ENCODE data around the gene COMT. TPM values are rescaled to one million over a fixed set of nuclear protein-coding genes. Genes with fewer than 3 reads are reported as not detected.

COMT gene
- total RNA-seq, 2 experiments from 2014 or later, result 90.8 to 112 TPM

DNA sequence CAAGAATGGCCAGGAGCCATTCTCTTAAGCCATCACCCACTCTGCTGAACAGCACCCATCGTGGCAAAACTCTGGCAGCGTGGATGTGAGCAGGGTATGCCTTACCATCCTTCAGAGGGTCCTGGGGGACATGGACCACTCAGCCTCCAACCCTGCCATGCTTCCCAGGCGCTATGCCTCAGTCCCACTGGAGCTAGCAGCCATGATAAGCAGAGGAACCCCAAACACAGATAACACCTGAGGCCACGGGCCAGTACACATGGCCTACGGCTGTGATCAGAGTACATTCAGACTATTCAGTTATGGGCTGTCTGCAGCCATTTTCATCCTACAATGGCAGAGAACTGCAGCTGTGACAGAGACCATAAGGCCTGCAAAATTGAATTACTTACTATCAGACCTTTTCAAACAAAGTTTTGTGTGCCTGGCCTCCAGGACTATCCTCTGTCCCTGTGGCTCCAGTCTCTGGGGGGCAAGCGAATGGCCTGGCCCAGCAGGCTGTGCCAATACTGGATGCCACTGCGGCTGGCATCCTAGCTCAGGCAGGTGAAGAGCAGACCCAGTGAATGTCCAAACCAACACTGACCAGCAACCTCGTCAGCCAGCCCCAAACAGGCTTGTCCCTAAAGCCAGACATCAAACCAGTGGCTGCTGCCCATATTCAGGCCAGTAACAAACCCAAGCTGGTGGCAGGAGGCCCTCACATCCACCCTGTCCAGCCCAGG, 68.2 kb downstream of the COMT start:
- CTCF ChIA-PET (ENCODE audit: unreplicated experiment), result no interaction called here
- H3K79me2 ChIP-seq (ENCODE audit: insufficient read depth, low read depth, low read length), result no peaks in the 10 kb centered on the region
- BruUV-seq (replicated peaks), result no TSS peak

DNA sequence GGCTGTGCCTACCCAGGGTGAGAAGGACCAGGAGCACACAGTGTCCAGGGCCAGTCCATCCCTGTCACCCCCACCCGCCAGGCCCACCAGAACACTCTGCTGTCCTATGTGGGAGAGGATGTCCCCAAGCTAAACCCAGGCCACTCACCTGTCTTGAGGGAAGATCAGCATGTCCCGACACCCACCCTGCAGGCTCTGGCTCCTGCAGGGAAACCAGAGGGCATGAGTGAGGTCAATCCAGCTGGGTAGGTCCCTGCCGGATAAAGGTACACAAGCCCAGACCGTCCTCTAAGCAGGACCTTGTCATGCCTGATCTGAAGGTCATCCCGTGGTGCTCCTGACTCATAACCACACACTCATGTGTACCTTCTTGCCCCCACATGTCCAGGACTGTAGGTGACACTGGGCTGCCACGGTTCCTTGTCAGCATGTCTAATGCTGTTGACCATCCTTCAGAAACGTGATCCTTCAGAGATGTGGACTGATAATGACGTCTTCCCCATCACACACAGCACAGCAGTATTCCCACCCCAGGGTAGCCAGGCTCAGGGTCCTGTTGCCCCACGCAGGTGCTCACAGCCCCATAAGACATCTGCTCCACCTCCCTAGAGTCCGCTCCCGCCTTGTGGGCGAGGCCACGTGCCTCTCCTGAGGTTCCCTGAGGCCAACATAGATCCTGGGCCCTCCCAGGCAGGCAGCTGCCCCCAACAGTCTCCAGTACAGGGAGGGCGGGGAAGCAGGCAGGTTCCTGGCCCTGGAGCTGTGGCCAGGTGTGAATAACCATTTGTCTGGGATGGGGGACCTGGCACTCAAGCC, 68.9 kb downstream of the COMT start:
- intact Hi-C loops (cut with micrococcal nuclease; ENCODE audit: unreplicated experiment), result no loop called here
- no TSS peak for BruUV-seq (replicated peaks)

More for the DNA sequence above, 68.2 kb downstream of the COMT start:
- Histone ChIP-seq H3K36me3 (ENCODE audit: insufficient read depth, low read length) (no peaks in the 10 kb centered on the region), H3K9me3 (ENCODE audit: low read length) (peaks cover 5% of the 10 kb centered on the region; the same call in 1 of the 2 replicates), H3K27ac (ENCODE audit: low read depth, low read length, poor library complexity, severe bottlenecking) (no peak overlapping the region), H2AFZ (ENCODE audit: low read length) (no peak overlapping the region), H3K9me2 (ENCODE audit: insufficient read depth, low read length) (no peaks in the 10 kb centered on the region), H3K4me1 (ENCODE audit: insufficient read depth, low read length, poor library complexity, severe bottlenecking) (no peaks in the 10 kb centered on the region), H3K4me2 (ENCODE audit: low read length) (no peak overlapping the region), H3K4me3 (ENCODE audit: low read depth, low read length, poor library complexity, severe bottlenecking) (no peak overlapping the region), H4K20me1 (ENCODE audit: insufficient read depth, low read length) (no peaks in the 10 kb centered on the region)
- TF ChIP-seq, protein P1, sequence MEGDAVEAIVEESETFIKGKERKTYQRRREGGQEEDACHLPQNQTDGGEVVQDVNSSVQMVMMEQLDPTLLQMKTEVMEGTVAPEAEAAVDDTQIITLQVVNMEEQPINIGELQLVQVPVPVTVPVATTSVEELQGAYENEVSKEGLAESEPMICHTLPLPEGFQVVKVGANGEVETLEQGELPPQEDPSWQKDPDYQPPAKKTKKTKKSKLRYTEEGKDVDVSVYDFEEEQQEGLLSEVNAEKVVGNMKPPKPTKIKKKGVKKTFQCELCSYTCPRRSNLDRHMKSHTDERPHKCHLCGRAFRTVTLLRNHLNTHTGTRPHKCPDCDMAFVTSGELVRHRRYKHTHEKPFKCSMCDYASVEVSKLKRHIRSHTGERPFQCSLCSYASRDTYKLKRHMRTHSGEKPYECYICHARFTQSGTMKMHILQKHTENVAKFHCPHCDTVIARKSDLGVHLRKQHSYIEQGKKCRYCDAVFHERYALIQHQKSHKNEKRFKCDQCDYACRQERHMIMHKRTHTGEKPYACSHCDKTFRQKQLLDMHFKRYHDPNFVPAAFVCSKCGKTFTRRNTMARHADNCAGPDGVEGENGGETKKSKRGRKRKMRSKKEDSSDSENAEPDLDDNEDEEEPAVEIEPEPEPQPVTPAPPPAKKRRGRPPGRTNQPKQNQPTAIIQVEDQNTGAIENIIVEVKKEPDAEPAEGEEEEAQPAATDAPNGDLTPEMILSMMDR (conservative IDR thresholded peaks at IDR 0.05; ENCODE audit: low read length), result no peak
- no peak for TF ChIP-seq EZH2phosphoT487 (IDR thresholded peaks at IDR 0.05; ENCODE audit: borderline replicate concordance, low read depth, low read length)
- POLR2A ChIA-PET, result no interaction called here
- intact Hi-C loops (cut with micrococcal nuclease; ENCODE audit: unreplicated experiment), result no loop called here
- no peak for DNase-seq (ENCODE audit: low spot score)

More for the DNA sequence above, 68.9 kb downstream of the COMT start:
- no peaks in the 10 kb centered on the region for H3K9me3 ChIP-seq (ENCODE audit: low read length)
- TF ChIP-seq EZH2phosphoT487 (IDR thresholded peaks at IDR 0.05; ENCODE audit: borderline replicate concordance, low read depth, low read length), result no peak
- TF ChIP-seq, protein P1 (conservative IDR thresholded peaks at IDR 0.05; ENCODE audit: low read length), result no peak
- no peak overlapping the region for H3K27ac ChIP-seq (ENCODE audit: low read depth, low read length, poor library complexity, severe bottlenecking)
- no peaks in the 10 kb centered on the region for H3K4me1 ChIP-seq (ENCODE audit: insufficient read depth, low read length, poor library complexity, severe bottlenecking)
- H3K36me3 ChIP-seq (ENCODE audit: insufficient read depth, low read length), result no peaks in the 10 kb centered on the region
- POLR2A ChIA-PET, result no interaction called here
- H3K9me2 ChIP-seq (ENCODE audit: insufficient read depth, low read length), result no peaks in the 10 kb centered on the region
- no peak overlapping the region for H3K4me3 ChIP-seq (ENCODE audit: low read depth, low read length, poor library complexity, severe bottlenecking)
- H3K4me2 ChIP-seq (ENCODE audit: low read length), result no peak overlapping the region
- no peak overlapping the region for H2AFZ ChIP-seq (ENCODE audit: low read length)
- no peak for DNase-seq (ENCODE audit: low spot score)
- CTCF ChIA-PET (ENCODE audit: unreplicated experiment), result no interaction called here
- H3K79me2 ChIP-seq (ENCODE audit: insufficient read depth, low read depth, low read length), result no peaks in the 10 kb centered on the region
- no peaks in the 10 kb centered on the region for H4K20me1 ChIP-seq (ENCODE audit: insufficient read depth, low read length)
